ENCODE measurements around the gene RPL31.

RPL31 gene

DNA sequence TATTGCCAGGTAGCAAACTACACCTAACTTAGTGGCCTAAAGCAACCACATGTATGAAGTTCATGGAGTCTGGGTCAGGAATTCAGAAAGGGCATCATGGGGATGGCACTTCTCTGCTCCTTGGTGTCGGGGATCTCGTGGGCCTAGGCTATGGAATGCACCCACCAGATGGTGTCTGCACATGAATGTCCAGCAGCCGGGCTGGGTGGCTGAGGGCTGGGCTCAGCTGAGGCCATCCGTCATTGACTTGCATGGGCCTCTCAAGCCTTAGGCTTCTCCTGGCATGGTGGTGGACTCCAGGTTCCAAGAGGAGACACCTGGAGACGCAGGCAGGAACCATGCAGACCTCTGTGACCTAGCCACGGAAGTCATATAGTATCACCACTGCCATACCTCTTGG lies 26.0 kb upstream of the RPL31 start:
- no peak for DNase-seq

DNA sequence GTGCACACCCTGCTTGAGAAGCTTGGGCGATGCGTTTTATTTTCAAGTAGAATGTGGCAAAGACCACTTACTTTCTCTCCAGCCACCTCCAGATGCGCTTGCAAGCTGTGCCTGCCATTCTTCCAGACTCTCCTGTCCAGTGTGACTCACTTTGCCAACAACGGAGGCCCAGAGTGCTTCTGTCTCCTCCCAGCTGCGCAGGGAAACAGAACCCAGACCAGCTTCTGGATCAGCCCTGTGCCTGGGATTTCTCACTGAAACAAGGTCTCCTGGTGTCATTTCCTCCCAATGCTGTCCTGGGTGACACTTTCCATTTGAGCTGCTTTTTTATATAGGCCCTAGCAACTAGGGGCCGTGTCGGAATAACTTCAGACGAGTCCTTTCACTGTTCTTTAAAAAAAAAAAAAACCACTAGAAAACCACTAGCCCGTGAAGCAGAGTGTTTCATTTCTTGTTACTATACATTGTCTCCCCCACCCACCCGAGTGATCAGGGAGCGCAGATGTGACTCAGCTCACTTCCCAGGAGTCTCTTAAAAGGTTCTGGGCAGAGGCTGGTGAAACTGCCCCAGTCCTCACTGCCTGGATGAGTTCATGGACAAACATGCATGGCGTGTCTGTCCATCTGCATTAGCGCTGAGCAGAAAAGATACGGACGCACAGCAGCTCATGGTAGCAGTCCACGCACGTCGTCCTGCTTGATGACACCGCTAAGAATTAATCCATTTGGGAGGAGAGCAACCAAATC lies 25.3 kb upstream of the RPL31 start:
- DNase-seq: no peak

DNA sequence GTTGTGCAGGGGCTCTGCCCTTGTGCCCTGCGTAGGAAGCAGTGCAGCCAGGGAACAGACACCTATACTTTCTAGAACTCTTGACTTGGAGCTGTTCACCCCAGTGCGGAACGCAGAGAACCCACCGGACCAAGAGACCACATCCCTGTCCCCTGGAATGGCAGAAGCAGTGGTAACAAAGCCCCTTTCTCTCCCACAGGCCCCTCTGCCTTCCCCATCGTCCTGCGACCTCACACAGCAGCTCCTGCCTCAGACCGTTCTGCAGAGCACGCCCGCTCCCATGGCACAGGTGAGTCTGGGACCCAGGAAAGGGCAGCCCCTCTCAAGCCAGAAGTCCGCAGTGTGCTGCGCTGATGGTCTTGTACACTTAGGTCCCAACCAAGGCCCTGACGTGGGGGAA lies 24.6 kb upstream of the RPL31 start:
- DNase-seq: no peak

DNA sequence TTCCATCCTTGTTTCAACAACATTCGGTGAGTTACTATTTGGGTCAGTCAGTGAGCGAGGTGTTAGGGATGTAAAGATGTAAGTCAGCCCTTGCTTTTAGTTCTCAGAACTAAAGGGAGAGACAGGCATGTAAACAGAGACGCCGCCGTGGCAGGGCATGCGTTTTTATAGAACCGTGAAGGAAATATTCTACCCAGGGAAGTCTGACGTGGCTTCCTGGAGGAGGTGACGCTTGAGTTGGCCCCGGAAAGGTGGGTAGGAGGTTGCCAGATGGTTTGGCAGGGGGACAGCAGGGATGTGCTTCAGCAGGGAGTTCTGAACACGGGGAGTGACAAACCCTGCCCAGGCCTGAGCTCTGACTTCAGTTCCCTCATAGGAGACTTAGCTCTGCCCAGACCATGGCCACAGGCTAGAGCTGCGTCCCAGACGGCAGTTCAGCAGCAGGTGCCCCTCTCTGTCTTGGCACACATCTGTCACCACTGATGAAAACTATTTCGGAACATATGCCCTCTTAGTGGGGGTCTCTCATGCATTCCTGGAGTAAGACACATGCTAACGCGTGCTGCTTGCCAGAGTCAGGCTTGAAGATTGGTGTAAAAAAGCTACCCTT lies 23.4 kb upstream of the RPL31 start:
- DNase-seq: peak; percentile 34

DNA sequence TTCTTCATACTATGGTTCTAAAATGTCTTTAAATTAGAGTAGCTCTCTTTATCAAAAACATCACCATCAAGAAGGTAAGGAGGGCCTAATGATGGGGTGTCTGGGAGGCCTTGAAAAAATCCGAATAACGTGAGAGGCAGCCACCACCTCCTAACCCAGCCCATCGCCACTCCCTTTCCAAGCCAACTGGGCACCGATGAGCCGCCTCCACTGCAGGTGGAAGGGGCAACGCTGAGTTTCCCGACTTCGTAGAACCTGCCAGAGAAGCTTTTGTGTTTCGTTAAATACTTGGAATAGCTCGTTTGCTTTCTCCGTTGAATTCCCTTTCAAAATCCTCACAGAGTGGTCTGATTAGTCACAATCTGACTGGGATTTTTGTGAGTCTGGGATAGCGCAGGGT lies 22.0 kb upstream of the RPL31 start:
- DNase-seq: no peak

DNA sequence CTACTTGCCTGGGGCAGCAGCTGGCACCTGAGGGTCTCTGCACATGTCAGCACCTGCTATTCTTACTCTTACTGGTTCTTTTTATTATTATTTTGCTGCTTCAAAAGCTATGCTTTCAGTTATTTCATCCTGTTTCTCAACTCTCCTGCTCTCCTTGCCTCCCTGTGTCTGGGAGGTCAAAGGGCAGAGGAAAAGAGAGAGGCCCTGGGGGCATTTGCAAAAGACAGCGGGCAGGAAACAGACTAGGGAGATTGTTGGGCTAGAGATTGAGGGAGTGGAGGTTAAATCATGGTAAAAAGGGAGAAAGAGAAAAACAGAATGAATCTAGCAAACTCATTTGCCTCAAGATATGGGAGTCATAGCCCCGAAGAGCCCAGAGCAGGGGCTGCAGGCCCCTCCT lies 21.1 kb upstream of the RPL31 start:
- DNase-seq: no peak

DNA sequence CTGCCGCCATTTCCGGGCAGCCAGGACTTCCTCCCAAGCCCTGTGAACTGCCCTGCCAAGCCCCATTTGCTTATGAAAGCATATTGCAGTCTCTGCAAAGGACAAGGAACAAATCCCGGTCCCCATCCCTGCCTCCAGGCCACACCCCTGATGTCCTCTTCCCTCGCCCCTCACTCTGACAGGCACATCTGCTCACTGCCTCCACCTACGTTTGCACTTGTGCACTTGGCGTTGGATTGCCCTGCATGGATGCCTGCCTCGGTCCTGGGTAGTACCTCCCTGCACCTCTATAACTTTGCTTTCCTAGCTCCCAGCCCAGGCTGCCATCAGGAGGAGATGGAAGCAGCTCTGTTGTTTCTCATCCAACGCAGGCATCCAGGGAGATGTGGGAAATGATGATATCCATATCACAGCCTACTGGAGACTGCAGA lies 19.6 kb upstream of the RPL31 start:
- DNase-seq: no peak

DNA sequence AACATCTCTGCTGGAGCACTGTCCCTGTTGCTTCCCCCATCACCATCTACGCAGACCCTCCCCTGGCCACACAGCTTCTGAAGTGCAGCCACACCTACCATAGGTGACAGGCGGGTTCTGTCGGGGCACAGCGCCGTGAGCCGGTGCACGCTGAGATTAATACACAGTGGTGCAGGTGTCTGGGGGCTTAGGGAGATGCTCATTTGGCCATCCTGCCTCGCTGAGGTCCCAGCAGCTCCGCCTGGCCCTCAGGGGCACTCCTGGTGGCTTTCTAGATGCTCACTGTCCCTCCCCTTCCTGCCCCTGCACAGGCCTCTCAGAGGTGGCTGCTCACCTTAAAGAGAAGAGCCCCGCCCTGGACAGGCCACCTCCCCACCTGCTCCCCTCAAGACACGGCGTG lies 18.9 kb upstream of the RPL31 start:
- DNase-seq: no peak

DNA sequence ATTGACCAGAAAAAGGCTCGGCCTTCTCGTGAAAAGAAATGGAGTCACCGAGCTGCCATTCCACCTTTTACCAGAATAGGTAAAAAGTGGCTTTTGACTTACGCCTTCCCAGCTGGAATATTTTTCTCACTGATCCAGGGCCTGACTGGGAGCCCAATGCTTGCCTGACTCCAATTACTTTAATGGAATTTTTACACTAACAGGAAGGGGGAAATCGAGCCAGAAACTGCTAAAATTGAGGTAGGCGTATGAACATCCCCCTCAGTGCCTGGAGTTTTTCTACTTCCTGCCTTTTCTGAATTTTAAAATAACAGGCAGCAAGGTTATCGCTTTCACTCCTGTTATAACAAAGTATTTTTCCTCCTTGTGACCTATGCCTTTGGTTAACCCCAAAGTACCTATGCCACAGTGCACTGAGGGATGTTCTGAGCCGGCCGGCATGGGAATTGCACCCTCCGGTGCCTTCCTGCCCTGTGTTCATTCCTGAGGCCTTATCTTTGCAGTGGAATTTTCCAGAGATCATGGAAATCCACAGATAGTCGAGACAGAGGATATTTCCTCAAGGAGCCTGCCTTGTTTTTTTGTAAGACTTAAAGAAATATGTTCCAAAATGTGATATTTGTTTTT lies 18.3 kb upstream of the RPL31 start:
- DNase-seq: no peak

DNA sequence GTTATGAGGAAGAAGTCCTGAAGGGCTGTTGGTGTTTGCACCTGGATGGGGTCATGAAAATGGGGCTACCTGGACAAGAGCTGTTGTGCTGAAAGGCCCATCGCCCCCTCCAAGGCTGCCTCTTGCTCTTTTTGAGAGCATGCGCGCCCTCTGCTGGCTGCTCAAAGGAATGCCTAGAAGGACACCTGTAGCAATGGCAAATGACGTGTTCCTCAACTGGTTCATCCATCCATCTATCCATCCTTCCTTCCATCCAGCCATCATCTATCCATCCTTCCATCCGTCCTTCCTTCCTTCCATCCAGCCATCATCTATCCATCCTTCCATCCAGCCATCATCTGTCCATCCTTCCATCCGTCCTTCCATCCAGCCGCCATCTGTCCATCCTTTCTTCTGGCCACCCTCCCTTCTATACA lies 17.2 kb upstream of the RPL31 start:
- no peak for DNase-seq

DNA sequence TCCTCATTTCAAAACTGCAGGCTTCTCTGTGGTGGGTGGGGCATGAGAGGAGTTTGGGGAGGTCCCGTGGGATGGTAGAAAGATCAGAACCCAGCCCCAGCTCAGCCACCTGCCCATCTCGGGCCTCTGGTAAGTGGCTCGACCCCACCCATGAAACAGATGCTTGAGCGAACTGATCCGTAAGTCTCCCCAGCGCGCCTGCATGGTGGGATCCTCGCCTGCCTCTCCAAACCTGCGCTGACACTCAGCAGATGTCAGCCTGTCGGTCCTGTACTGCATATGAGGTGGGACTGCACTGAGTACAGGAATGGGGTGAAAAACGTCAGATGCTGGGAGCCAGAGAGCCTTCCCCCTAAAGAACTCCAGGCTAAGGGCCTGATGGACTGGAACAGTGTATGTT lies 15.9 kb upstream of the RPL31 start:
- peak; percentile 46 for DNase-seq

DNA sequence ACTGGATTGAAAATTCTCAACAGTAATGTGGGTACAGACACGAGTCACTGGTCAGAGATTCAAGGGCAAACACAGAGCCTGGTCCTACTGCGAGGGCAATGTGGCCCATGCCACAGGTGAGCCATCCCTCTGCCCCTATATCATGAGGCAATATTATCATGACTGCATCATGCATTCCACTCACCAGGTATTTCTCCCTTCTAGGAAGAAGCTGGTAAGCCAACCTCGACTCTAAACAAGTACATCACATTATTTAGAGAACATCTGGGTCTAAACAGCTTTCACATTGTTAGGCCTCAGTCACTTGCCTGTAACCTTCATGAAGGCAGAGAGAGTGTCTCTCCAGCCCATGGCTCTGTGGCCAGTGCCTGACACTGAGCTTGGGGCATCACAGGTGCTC lies 14.6 kb upstream of the RPL31 start:
- no peak for DNase-seq

DNA sequence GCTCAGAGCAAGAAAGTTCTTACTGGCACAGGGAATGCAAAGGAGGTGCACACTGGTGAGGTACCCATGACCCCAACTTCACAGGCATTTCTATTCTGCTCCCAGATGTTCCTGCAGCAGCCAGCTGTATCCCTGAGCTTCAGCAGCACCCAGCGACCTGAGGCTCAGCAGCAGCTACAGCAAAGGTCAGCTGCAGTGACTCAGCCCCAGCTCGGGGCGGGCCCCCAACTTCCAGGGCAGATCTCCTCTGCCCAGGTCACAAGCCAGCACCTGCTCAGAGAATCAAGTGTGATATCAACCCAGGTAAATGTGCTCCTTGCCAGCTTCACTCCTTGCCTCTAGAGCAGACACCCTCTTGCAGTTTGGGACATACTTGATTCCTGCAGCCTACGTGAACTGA lies 14.1 kb upstream of the RPL31 start:
- DNase-seq: no peak

DNA sequence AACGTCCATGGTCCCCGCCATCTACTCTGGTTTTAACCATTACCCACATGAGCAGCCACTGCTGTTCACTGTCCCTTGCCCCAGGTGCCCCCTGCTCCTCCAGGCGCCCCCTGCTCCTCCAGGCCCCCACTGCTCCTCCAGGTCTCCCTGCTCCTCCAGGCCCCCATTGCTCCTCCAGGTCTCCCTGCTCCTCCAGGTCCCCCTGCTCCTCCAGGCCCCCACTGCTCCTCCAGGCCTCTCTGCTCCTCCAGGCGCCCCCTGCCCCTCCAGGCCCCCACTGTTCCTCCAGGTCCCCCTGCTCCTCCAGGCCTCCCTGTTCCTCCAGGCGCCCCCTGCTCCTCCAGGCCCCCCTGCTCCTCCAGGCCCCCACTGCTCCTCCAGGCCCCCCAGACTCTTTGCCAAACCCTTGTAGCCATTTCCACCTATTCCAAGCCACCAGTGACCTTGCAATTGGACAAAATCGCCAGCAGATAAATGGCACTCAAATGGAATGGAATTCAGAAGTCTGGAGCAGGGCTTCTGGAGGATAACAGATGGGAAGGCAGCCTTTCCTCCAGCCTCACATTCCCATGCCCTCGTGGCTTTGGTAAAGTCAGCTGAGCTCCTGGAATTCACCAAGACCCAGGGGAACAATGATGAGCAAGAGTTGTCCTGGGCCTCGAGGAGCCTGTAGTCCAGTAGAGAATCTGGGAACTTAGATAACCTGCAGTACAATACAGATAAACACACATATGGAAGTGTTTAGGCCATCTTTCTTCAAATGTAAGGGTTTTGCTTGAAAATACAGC lies 13.3 kb upstream of the RPL31 start:
- no peak for DNase-seq

DNA sequence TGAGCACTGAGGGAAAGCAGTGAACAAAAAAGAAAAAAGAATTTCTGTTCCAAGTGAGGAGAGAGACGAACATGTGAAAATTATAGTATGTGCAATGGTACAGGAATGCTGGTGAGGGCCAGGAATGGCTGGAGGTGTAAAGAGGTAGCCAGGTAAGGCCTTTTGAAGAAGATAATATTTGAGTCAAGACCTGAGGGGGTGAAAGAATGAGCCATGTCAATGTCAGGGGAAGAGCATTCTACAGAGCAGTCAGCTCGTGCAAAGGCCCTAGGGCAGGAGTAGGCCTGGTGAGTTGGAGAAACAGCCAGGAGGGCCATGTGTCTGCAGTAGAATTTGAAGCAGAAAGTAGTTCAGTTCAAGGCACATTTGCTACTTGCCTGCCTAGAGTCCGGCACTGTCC lies 12.4 kb upstream of the RPL31 start:
- no peak for DNase-seq

DNA sequence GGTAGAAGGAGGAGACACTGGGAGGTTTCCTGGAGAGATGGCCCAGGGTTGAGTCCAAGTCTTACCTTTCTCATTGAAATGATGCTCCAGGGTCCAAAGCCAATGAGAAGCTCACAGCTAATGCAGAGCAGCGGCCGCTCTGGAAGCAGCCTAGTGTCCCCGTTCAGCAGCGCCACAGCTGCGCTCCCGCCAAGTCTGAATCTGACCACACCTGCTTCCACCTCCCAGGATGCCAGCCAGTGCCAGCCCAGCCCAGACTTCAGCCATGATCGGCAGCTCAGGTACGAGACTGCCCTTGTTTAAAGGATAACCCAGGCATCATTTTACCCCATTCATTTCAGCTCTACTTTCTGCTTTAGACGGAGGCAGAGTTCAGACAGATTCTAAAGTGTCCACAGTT lies 11.9 kb upstream of the RPL31 start:
- no peak for DNase-seq

DNA sequence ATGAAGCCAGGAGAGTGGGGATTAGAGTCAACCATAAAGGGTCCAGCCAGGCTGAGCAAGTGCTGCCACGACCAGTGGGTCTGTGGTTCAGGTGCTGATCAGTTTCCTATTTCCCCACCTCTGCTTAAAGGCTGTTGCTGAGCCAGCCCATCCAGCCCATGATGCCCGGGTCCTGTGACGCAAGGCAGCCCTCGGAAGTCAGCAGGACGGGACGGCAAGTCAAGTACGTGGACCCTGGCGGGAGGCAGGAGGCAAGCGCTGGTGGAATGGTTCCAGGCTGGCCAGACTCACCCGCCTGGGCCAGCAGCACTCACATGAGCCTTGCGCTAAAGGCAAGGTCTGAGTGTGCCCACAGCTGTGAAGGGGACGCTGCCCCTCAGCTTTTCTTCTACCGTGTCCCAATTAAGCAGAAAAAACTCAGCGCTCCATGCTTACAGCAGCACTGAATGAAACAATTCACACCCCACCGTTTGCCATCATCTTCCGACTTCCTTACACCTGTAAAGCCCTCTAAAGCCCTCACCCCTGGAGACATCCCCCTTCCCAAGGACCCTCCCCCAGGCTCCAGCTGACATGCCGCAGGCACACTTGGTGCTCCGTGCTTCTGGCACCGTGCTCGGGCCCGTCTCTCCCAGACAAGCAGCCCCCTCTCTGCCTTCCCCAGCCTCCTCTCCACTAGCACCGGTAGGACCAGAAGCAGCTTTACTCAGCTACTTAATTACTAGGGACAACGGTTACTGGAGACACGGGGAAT lies 11.3 kb upstream of the RPL31 start:
- DNase-seq: no peak

DNA sequence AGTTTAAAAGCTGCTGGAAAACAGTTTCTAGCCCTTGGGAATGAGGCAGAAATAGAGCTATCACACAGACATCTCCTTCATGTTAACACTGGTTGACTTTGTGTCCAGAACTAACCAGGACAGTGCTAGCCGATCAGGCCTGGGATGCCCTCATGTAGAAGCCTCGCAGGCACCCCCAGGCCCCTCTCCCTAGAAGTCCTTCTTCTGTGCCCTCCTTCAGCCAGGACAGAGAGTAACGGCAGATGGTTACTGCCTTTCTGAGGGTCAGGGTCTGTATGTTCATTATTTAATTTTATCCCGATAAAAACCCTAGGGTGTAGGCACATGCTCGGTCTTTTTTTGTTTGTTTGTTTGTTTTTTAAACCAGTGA lies 10.7 kb upstream of the RPL31 start:
- DNase-seq: no peak

DNA sequence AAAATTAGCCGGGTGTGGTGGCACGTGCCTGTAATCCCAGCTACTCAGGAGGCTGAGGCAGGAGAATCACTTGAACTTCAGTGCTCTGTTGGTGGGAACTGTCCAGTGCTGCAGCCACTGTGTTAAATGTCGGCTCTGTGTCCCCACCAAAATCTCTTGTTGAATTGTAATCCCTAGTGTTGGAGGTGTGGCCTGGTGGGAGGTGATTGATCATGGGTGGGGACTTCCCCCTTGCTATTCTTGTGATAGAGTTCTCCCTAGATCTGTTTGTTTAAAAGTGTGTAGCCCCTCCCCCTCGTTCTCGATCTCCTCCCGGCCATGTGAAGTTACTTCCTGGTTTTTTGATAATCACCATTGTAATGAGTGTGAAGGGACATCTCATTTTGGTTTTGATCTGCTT lies 9.8 kb upstream of the RPL31 start:
- DNase-seq: no peak

DNA sequence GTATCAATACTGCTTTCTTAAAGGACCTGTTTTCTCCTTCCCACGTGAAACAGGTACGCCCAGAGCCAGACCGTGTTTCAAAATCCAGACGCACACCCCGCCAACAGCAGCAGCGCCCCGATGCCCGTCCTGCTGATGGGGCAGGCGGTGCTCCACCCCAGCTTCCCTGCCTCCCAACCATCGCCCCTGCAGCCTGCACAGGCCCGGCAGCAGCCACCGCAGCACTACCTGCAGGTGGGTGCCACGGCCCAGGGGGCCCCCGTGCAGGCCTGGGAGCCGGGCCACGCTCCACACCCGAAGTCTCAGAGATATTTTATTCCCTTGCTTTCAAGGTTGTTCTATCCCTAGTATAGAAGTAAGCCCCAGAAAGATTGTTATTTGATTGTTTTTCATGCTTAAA lies 8.8 kb upstream of the RPL31 start:
- DNase-seq: no peak

DNA sequence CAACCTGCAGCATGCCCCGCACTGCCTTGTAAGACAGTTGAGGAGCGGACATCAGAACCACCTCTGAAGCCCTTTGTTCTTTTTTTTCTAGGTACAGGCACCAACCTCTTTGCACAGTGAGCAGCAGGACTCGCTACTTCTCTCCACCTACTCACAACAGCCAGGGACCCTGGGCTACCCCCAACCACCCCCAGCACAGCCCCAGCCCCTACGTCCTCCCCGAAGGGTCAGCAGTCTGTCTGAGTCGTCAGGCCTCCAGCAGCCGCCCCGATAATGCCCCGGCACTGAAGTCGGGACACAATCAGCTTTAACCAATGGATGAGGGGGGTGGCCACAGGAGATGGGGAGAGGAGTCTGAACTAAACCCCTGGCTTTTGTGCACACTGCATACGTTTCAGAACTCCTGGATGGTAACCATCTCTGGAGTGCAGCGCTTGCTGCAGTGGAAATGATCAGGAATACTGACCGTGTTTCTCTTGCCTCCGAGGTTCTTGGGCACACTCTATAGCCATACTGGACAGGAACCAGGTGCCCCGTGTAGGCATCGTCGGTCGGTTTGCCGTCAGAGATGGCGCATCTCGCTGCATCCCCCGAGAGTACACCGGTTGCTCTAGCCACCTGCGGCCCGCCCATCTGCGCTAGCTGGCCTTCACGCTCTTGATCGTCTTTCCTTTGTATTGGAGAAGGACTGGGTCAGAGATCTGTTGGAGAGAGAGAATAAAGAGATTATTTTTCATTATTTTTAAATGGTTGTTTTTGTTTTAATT lies 6.6 kb upstream of the RPL31 start:
- no peak for DNase-seq

DNA sequence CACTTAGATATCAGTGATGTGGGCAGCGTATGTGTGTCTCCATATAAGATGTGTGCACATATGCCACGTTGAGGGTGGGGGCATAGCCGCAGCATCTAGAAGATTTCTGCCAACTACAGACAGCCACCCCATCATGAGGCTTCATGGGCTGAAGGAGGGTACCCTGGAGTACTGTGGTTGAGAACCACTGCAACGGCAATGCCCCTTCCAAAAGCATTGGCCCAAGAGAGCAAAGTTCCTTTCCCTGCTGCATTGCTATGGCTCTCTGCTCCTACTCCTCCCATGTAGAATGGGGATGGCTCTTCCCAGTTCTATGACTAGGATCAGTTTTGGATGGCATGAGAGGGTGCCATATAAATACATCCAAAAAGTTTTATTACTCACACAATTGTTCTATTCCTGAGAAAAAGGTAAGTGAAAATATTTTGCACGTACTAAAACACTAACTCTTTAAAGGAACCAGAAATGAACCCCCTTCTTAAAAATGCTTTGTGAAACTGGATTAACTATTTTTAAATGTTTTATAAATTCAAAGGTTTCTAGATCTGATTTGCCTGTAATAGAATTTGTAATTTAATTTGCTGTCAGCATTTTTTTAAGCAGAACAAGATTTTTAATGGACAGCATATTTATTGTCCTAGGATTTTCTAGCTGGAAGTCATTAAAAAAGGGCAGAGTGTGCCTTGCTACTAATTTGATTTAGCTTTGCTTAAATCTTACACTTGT lies 4.4 kb upstream of the RPL31 start:
- no peak for DNase-seq

Measured in NCI-H524 treated with DMSO at 0.1 percent for 48 hours (cell line).